Measurements from ENCODE around the gene PCNP. TPM values are rescaled to one million over a fixed set of nuclear protein-coding genes. Genes with fewer than 3 reads are reported as not detected.

The PCNP gene
- total and polyA plus RNA-seq, 9 of the 15 experiments (the other 6 are each of a cell fraction or from before 2014, with no cell fraction given): 54.3 to 170 (median 150) TPM

DNA sequence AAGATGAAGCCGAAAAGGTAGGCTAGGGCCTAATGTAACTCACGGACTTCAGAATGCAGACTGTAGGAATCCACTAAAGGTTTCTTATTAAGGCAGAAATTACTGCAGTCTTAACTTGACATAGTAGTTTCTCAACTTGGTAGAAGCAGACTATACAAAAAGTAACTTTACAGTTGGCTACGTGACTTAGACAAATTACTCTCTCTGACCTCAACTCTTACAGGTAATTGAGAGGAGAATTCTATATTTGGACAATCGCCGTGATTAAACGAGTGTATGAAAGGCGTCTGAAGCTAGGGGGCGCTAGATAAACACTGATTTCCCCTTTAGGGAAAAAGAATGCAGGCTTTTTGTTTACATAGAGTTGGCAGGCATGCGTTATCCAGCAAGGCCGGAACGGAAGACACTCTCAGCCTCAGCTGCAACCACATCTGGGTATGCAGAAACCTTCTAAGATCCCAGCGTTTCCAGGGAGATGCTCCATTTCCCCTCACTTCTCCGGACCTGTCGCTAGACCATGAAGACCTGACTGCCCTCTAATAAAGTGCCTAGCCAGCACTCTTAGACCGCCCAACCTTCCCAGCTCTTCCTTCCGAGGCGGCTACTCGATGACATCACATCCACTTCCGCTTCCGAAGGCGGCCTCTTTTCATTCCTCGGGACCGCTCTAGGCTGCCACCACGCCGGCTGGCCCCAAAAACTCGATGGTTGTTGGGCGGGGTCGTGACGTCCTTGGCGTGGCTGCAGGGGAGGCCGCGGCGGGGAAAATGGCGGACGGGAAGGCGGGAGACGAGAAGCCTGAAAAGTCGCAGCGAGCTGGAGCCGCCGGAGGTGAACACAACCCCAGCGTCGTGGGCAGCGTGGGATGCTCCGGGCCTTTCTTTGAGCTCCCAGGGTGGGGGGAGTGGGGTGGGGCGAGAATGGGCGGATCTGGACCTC is at the start of gene PCNP (continued):
- TF ChIP-seq, protein P1, sequence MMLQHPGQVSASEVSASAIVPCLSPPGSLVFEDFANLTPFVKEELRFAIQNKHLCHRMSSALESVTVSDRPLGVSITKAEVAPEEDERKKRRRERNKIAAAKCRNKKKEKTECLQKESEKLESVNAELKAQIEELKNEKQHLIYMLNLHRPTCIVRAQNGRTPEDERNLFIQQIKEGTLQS (IDR thresholded peaks at IDR 0.05): peak; percentile 93
- TF ChIP-seq, protein P1 (CRISPR knock-in tag; conservative IDR thresholded peaks at IDR 0.05): peak; percentile 63; the same call in 1 of the 2 replicates
- TF ChIP-seq RAD21 (CRISPR knock-in tag; conservative IDR thresholded peaks at IDR 0.05 in 1 of 2, IDR thresholded peaks at IDR 0.05 in 1 of 2): peak; percentile 61 to 62
- TF ChIP-seq, protein P2, sequence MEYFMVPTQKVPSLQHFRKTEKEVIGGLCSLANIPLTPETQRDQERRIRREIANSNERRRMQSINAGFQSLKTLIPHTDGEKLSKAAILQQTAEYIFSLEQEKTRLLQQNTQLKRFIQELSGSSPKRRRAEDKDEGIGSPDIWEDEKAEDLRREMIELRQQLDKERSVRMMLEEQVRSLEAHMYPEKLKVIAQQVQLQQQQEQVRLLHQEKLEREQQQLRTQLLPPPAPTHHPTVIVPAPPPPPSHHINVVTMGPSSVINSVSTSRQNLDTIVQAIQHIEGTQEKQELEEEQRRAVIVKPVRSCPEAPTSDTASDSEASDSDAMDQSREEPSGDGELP (CRISPR knock-in tag; IDR thresholded peaks at IDR 0.05; ENCODE audit: borderline replicate concordance): peak; percentile 90
- peak; percentile 80 for TF ChIP-seq MTA1 (IDR thresholded peaks at IDR 0.05; ENCODE audit: borderline replicate concordance)
- TF ChIP-seq, protein P3, sequence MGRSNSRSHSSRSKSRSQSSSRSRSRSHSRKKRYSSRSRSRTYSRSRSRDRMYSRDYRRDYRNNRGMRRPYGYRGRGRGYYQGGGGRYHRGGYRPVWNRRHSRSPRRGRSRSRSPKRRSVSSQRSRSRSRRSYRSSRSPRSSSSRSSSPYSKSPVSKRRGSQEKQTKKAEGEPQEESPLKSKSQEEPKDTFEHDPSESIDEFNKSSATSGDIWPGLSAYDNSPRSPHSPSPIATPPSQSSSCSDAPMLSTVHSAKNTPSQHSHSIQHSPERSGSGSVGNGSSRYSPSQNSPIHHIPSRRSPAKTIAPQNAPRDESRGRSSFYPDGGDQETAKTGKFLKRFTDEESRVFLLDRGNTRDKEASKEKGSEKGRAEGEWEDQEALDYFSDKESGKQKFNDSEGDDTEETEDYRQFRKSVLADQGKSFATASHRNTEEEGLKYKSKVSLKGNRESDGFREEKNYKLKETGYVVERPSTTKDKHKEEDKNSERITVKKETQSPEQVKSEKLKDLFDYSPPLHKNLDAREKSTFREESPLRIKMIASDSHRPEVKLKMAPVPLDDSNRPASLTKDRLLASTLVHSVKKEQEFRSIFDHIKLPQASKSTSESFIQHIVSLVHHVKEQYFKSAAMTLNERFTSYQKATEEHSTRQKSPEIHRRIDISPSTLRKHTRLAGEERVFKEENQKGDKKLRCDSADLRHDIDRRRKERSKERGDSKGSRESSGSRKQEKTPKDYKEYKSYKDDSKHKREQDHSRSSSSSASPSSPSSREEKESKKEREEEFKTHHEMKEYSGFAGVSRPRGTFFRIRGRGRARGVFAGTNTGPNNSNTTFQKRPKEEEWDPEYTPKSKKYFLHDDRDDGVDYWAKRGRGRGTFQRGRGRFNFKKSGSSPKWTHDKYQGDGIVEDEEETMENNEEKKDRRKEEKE (IDR thresholded peaks at IDR 0.05; ENCODE audit: borderline replicate concordance in 1 of 2, control insufficient read depth in 1 of 2, low read depth in 2 of 2, low read length in 1 of 2): peak in 1 of 2 experiments; percentile 52; a peak in 1 of 4 replicates
- TF ChIP-seq, protein P4, sequence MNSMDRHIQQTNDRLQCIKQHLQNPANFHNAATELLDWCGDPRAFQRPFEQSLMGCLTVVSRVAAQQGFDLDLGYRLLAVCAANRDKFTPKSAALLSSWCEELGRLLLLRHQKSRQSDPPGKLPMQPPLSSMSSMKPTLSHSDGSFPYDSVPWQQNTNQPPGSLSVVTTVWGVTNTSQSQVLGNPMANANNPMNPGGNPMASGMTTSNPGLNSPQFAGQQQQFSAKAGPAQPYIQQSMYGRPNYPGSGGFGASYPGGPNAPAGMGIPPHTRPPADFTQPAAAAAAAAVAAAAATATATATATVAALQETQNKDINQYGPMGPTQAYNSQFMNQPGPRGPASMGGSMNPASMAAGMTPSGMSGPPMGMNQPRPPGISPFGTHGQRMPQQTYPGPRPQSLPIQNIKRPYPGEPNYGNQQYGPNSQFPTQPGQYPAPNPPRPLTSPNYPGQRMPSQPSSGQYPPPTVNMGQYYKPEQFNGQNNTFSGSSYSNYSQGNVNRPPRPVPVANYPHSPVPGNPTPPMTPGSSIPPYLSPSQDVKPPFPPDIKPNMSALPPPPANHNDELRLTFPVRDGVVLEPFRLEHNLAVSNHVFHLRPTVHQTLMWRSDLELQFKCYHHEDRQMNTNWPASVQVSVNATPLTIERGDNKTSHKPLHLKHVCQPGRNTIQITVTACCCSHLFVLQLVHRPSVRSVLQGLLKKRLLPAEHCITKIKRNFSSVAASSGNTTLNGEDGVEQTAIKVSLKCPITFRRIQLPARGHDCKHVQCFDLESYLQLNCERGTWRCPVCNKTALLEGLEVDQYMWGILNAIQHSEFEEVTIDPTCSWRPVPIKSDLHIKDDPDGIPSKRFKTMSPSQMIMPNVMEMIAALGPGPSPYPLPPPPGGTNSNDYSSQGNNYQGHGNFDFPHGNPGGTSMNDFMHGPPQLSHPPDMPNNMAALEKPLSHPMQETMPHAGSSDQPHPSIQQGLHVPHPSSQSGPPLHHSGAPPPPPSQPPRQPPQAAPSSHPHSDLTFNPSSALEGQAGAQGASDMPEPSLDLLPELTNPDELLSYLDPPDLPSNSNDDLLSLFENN (IDR thresholded peaks at IDR 0.05; ENCODE audit: low read depth in 2 of 2, low read length in 2 of 2): 0 out of 4 replicates have a peak, but pooled peaks of 1 of the 2 experiments have one; percentile 52
- TF ChIP-seq, protein P5, sequence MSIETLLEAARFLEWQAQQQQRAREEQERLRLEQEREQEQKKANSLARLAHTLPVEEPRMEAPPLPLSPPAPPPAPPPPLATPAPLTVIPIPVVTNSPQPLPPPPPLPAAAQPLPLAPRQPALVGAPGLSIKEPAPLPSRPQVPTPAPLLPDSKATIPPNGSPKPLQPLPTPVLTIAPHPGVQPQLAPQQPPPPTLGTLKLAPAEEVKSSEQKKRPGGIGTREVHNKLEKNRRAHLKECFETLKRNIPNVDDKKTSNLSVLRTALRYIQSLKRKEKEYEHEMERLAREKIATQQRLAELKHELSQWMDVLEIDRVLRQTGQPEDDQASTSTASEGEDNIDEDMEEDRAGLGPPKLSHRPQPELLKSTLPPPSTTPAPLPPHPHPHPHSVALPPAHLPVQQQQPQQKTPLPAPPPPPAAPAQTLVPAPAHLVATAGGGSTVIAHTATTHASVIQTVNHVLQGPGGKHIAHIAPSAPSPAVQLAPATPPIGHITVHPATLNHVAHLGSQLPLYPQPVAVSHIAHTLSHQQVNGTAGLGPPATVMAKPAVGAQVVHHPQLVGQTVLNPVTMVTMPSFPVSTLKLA (conservative IDR thresholded peaks at IDR 0.05): peak; percentile 97 to 99
- TF ChIP-seq ARID1B (IDR thresholded peaks at IDR 0.05): peak; percentile 30; the same call in 1 of the 2 replicates
- TF ChIP-seq GTF2E2 (tag; IDR thresholded peaks at IDR 0.05): peak; percentile 96
- peak; percentile 92 for TF ChIP-seq SIN3B (IDR thresholded peaks at IDR 0.05; ENCODE audit: low read depth)

Data from K562 (cell line).